Activated T-cell treated with anti-CD3 and anti-CD28 coated beads, Interleukin-2, amount 50 U/mL, for 72 hours (primary cell): ENCODE measurements around the gene KCTD16. TPM values are rescaled to one million over a fixed set of nuclear protein-coding genes. Genes with fewer than 3 reads are reported as not detected.

Source experiments
- ATAC-seq, 2 donors: fragments of 150-1000 bp; cut with Tn5 transposase; replicated peaks in 1 of 2; 2 replicates each; pipeline ENCODE4 v1.10.0; 2021; ENCODE audit warnings: moderate library complexity in 2 of 2, mild to moderate bottlenecking in 1 of 2
- DNase-seq, 2 donors: peaks; one replicate each; pipeline ENCODE4 v3.0.0; 2021 to 2022; ENCODE audit warnings: mixed read lengths in 1 of 2
- H3K27ac Mint-ChIP-seq: one replicate; pipeline ENCODE4 v1.8.0; 2022; ENCODE audit warnings: mild to moderate bottlenecking, moderate library complexity, mixed read lengths
- H3K27me3 Mint-ChIP-seq: one replicate; pipeline ENCODE4 v1.8.0; 2022; ENCODE audit warnings: low read depth, mixed read lengths
- H3K36me3 Mint-ChIP-seq, 2 donors: one replicate each; pipeline ENCODE4 v1.8.0; 2022; ENCODE audit warnings: mixed read lengths in 2 of 2, mild to moderate bottlenecking in 1 of 2; ENCODE audit not compliant: insufficient read depth in 2 of 2
- H3K4me1 Mint-ChIP-seq: one replicate; pipeline ENCODE4 v1.8.0; 2022; ENCODE audit warnings: low read depth, mixed read lengths
- H3K4me3 Mint-ChIP-seq, 2 donors: one replicate each; pipeline ENCODE4 v1.8.0; 2022; ENCODE audit warnings: mild to moderate bottlenecking in 2 of 2, mixed read lengths in 2 of 2, moderate library complexity in 2 of 2
- H3K9me3 Mint-ChIP-seq, 2 donors: one replicate each; pipeline ENCODE4 v1.8.0; 2022; ENCODE audit warnings: mixed read lengths in 2 of 2
- total RNA-seq, 2 donors: library from RNA; stranded (reverse); gene quantifications; one replicate each; pipeline ENCODE4 v1.2.3, GENCODE V29; 2022

The KCTD16 gene
- total RNA-seq, 2 donors from 2014 or later = 0.07 to 0.25 TPM

- no peaks in the 10 kb centered on the region for H3K36me3 Mint-ChIP-seq
- ATAC-seq = no peak
- no peak for DNase-seq
- no peaks in the 10 kb centered on the region for H3K4me1 Mint-ChIP-seq
- no peak overlapping the region for H3K4me3 Mint-ChIP-seq
- H3K27ac Mint-ChIP-seq = no peak overlapping the region
- H3K27me3 Mint-ChIP-seq = no peaks in the 10 kb centered on the region
- H3K9me3 Mint-ChIP-seq = peaks cover 0 to 4% of the 10 kb centered on the region in 2 donors
Observed at GRCh38 chr5:144390133-144390532, 219.5 kb downstream of the KCTD16 start.

- ATAC-seq = no peak
- Mint-ChIP-seq H3K27me3 (no peaks in the 10 kb centered on the region), H3K4me3 (no peak overlapping the region), H3K36me3 (no peaks in the 10 kb centered on the region), H3K4me1 (no peaks in the 10 kb centered on the region), H3K9me3 (peaks cover 0 to 4% of the 10 kb centered on the region in 2 donors), H3K27ac (no peak overlapping the region)
- no peak for DNase-seq
Observed at GRCh38 chr5:144391044-144391443, 220.4 kb downstream of the KCTD16 start.

GRCh38 chr5:144393641-144394435, 223.2 kb downstream of the KCTD16 start:
- DNase-seq (no peak), ATAC-seq (no peak)
- Mint-ChIP-seq H3K27me3 (no peaks in the 10 kb centered on the region), H3K27ac (no peak overlapping the region), H3K9me3 (peaks cover 0 to 4% of the 10 kb centered on the region in 2 donors), H3K36me3 (no peaks in the 10 kb centered on the region), H3K4me1 (no peaks in the 10 kb centered on the region), H3K4me3 (no peak overlapping the region)

GRCh38 chr5:144395704-144396103, 225.0 kb downstream of the KCTD16 start:
- ATAC-seq = no peak
- no peaks in the 10 kb centered on the region for H3K27me3 Mint-ChIP-seq
- no peak overlapping the region for H3K27ac Mint-ChIP-seq
- no peak for DNase-seq
- no peak overlapping the region for H3K4me3 Mint-ChIP-seq
- H3K9me3 Mint-ChIP-seq = peaks cover 0 to 4% of the 10 kb centered on the region in 2 donors
- H3K36me3 Mint-ChIP-seq = no peaks in the 10 kb centered on the region
- H3K4me1 Mint-ChIP-seq = no peaks in the 10 kb centered on the region

- ATAC-seq (no peak), DNase-seq (no peak)
- no peaks in the 10 kb centered on the region for H3K4me1 Mint-ChIP-seq
- H3K9me3 Mint-ChIP-seq = peaks cover 0 to 2% of the 10 kb centered on the region in 2 donors
- no peak overlapping the region for H3K4me3 Mint-ChIP-seq
- H3K27me3 Mint-ChIP-seq = no peaks in the 10 kb centered on the region
- H3K27ac Mint-ChIP-seq = no peak overlapping the region
- no peaks in the 10 kb centered on the region for H3K36me3 Mint-ChIP-seq
Observed at GRCh38 chr5:144403058-144403457, 232.4 kb downstream of the KCTD16 start.

GRCh38 chr5:144403817-144404420, 233.2 kb downstream of the KCTD16 start:
- Mint-ChIP-seq H3K9me3 (peaks cover 2 to 6% of the 10 kb centered on the region in 2 donors), H3K4me1 (no peaks in the 10 kb centered on the region), H3K36me3 (no peaks in the 10 kb centered on the region), H3K4me3 (no peak overlapping the region), H3K27me3 (no peaks in the 10 kb centered on the region), H3K27ac (no peak overlapping the region)
- DNase-seq (no peak), ATAC-seq (no peak)

- Mint-ChIP-seq H3K36me3 (no peaks in the 10 kb centered on the region), H3K4me3 (no peak overlapping the region), H3K27ac (no peak overlapping the region), H3K9me3 (peaks cover 2 to 6% of the 10 kb centered on the region in 2 donors), H3K4me1 (no peaks in the 10 kb centered on the region), H3K27me3 (no peaks in the 10 kb centered on the region)
- DNase-seq (no peak), ATAC-seq (no peak)
Observed at GRCh38 chr5:144404672-144405071, 234.0 kb downstream of the KCTD16 start.

GRCh38 chr5:144405991-144406390, 235.3 kb downstream of the KCTD16 start:
- DNase-seq = no peak
- H3K36me3 Mint-ChIP-seq = no peaks in the 10 kb centered on the region
- no peak overlapping the region for H3K27ac Mint-ChIP-seq
- H3K4me3 Mint-ChIP-seq = no peak overlapping the region
- no peaks in the 10 kb centered on the region for H3K27me3 Mint-ChIP-seq
- H3K9me3 Mint-ChIP-seq = peaks cover 2 to 9% of the 10 kb centered on the region in 2 donors
- no peak for ATAC-seq
- no peaks in the 10 kb centered on the region for H3K4me1 Mint-ChIP-seq

- Mint-ChIP-seq H3K9me3 (peaks cover 2 to 9% of the 10 kb centered on the region in 2 donors), H3K36me3 (no peaks in the 10 kb centered on the region), H3K27ac (no peak overlapping the region), H3K27me3 (no peaks in the 10 kb centered on the region), H3K4me1 (no peaks in the 10 kb centered on the region), H3K4me3 (no peak overlapping the region)
- no peak for ATAC-seq
- no peak for DNase-seq
Observed at GRCh38 chr5:144406442-144406841, 235.8 kb downstream of the KCTD16 start.

- Mint-ChIP-seq H3K27ac (no peak overlapping the region), H3K36me3 (no peaks in the 10 kb centered on the region), H3K4me3 (no peak overlapping the region), H3K27me3 (no peaks in the 10 kb centered on the region), H3K9me3 (peaks cover 6 to 9% of the 10 kb centered on the region in 2 donors), H3K4me1 (no peaks in the 10 kb centered on the region)
- ATAC-seq (no peak), DNase-seq (no peak)
Observed at GRCh38 chr5:144414202-144415029, 243.7 kb downstream of the KCTD16 start.

- Mint-ChIP-seq H3K27me3 (no peaks in the 10 kb centered on the region), H3K4me1 (no peaks in the 10 kb centered on the region), H3K9me3 (peaks cover 4 to 9% of the 10 kb centered on the region in 2 donors), H3K27ac (no peak overlapping the region), H3K36me3 (no peaks in the 10 kb centered on the region), H3K4me3 (no peak overlapping the region)
- ATAC-seq (no peak), DNase-seq (no peak)
Observed at GRCh38 chr5:144416196-144416595, 245.5 kb downstream of the KCTD16 start.

- Mint-ChIP-seq H3K27me3 (no peaks in the 10 kb centered on the region), H3K27ac (no peak overlapping the region), H3K36me3 (peaks cover 0 to 2% of the 10 kb centered on the region in 2 donors), H3K4me3 (no peak overlapping the region), H3K9me3 (peaks cover 8 to 9% of the 10 kb centered on the region in 2 donors), H3K4me1 (no peaks in the 10 kb centered on the region)
- ATAC-seq (no peak), DNase-seq (no peak)
Observed at GRCh38 chr5:144418719-144419118, 248.0 kb downstream of the KCTD16 start.

- Mint-ChIP-seq H3K9me3 (peaks cover 3 to 8% of the 10 kb centered on the region in 2 donors), H3K27ac (no peak overlapping the region), H3K27me3 (no peaks in the 10 kb centered on the region), H3K36me3 (peaks cover 0 to 2% of the 10 kb centered on the region in 2 donors), H3K4me3 (no peak overlapping the region), H3K4me1 (no peaks in the 10 kb centered on the region)
- DNase-seq (no peak), ATAC-seq (no peak)
Observed at GRCh38 chr5:144421411-144421810, 250.7 kb downstream of the KCTD16 start.
